ENCODE measurements around the gene NRK. TPM values are rescaled to one million over a fixed set of nuclear protein-coding genes. Genes with fewer than 3 reads are reported as not detected.

NRK gene
- total RNA-seq, 4 donors from 2014 or later = 0.96 to 10.7 (median 1.5) TPM

DNA sequence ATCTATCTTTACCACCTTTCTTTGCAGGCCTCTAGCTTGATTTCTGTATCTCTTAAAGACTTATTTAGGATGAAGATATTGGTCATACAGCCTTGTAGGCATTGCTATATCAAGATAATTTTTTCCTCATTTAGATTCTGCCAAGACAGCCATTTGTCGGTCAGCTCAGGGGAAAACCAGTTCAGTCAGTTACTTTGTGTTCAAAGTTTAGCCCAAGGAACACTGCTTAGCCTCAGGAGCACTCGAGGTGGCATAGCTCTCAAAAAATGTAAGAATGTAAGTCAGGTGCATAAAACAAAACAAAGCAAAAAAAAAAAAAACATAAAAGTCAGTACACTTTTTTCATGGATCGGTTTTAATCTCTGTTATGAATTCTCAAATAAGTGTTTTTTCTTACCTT lies 43.4 kb downstream of the NRK start:
- TF ChIP-seq, protein P1, sequence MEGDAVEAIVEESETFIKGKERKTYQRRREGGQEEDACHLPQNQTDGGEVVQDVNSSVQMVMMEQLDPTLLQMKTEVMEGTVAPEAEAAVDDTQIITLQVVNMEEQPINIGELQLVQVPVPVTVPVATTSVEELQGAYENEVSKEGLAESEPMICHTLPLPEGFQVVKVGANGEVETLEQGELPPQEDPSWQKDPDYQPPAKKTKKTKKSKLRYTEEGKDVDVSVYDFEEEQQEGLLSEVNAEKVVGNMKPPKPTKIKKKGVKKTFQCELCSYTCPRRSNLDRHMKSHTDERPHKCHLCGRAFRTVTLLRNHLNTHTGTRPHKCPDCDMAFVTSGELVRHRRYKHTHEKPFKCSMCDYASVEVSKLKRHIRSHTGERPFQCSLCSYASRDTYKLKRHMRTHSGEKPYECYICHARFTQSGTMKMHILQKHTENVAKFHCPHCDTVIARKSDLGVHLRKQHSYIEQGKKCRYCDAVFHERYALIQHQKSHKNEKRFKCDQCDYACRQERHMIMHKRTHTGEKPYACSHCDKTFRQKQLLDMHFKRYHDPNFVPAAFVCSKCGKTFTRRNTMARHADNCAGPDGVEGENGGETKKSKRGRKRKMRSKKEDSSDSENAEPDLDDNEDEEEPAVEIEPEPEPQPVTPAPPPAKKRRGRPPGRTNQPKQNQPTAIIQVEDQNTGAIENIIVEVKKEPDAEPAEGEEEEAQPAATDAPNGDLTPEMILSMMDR (IDR thresholded peaks at IDR 0.05) = no peak
- no peak for ATAC-seq (ENCODE audit: low FRiP score)
- DNase-seq (ENCODE audit: low spot score) = no peak

DNA sequence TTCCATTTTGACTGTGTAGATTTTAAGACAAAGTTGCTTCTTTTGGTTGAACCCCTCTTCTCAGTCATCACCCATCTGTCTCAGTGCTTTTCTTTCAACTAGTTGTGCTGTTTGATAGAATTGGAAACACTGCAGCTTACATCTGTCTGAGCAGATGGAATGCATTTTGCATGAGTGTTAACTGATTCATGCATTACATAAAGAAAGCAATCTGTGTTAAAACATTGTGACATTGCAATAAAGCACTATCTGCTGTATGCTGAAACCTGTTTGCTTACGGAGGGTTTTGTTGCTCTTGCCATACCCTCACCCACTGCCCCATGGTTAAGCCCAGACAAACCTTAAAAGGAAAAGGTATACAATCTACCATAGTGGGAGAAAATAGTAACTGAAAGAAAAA lies 47.4 kb downstream of the NRK start:
- DNase-seq (ENCODE audit: low spot score) (no peak), ATAC-seq (ENCODE audit: low FRiP score) (no peak)
- TF ChIP-seq, protein P1 (IDR thresholded peaks at IDR 0.05) = no peak

DNA sequence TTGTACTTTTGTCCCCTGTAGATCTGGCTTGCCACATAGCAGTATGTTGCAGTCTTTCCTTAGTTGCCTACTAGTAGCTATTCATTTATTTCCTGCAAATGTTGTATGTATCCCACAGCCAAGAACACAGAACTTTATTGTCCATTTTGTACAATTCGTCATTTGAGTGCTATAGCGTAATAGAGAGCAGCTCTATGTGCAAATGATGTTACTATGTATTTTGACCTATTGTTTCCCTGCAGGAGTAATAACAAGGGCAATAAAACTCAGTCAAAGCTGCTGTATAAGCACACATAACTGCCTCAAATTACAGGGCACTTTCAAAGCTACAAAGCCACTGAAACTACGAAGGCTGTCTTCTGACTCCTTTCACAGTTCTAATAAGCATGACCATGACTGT lies 48.1 kb downstream of the NRK start:
- TF ChIP-seq, protein P1 (IDR thresholded peaks at IDR 0.05) = no peak
- ATAC-seq (ENCODE audit: low FRiP score) (no peak), DNase-seq (ENCODE audit: low spot score) (no peak)

DNA sequence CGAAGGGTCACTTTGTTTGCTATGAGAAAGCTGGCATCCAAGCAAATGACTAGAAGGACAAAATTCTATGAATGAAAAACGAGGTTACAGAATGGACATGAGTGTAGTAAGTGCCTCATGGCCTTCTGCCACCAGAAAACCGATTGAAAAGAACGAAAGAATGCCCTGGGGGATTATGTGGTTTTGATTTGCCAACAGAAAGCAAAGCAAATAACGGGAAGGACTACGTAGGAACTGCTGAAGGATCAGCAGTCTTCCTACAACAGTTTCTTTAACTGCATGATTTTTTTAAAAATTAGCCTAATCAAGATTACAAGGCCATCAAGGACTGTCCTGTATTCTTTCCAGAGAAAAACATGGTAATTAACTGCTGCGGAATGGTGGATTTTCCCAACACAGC lies 50.6 kb downstream of the NRK start:
- ATAC-seq (ENCODE audit: low FRiP score) = no peak
- TF ChIP-seq, protein P1 (IDR thresholded peaks at IDR 0.05) = no peak
- DNase-seq (ENCODE audit: low spot score) = no peak

DNA sequence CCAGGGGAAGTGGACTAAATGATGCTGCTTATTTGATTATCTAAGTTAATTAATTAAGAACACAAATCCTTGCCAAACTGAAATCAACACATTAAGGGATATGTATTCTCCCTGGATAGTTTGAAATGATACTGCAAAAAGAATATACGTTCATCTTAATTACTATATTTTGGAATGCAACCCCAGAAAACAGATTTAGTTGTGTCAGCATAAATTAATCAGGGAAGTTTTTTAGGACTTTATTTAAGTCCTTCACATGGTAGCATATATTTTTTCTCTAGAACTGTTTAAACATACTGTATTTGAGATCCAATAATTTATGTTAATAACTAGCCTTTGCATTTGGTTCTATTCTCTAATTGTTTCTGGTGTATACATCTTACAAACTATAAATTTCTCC lies 52.5 kb downstream of the NRK start:
- TF ChIP-seq, protein P1 (IDR thresholded peaks at IDR 0.05) = no peak
- ATAC-seq (ENCODE audit: low FRiP score) = no peak
- no peak for DNase-seq (ENCODE audit: low spot score)

DNA sequence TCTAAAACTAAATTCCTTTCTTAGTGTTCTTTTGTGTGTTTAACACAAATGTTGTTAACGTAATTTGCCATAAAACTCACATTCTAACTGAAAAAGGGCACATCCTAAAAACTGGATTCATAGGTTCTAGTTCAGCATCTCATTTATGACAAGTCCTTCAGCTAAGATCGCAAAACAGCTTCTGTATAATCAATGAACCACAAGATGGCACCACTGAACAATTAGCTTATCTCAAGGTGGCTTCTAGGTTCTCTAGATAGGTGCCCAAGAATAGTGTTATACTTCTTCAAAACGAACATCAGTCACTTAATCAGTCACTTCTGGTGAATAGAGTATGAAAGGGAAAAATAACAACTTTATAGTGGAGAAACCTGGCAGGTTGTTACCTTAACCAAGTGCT lies 54.3 kb downstream of the NRK start:
- no peak for DNase-seq (ENCODE audit: low spot score)
- TF ChIP-seq, protein P1 (IDR thresholded peaks at IDR 0.05) = no peak
- no peak for ATAC-seq (ENCODE audit: low FRiP score)

DNA sequence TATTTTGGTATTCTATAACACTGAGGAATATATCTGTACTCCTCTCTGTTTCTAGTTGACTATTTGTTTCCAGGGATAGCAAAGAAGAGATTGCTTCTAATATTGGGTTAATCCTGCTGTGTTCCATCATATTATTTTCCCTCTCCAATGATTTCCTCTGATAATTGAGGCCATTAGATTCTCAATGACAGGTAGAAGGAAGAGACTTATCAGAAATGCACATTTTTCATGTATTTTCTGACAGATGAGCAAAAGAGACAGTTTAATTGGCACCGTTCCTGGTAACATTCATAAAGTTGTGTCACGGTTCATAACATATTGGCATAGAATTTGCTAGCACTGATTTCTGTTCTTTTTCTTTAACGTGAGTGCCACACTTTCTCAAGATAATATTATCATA lies 58.2 kb downstream of the NRK start:
- DNase-seq (ENCODE audit: low spot score) (no peak), ATAC-seq (ENCODE audit: low FRiP score) (no peak)
- TF ChIP-seq, protein P1 (IDR thresholded peaks at IDR 0.05) = no peak
